ENCODE measurements around the gene FAM200C. TPM values are rescaled to one million over a fixed set of nuclear protein-coding genes. Genes with fewer than 3 reads are reported as not detected.

FAM200C gene
- total and polyA plus RNA-seq, 2 of the 8 experiments (the other 6 are each of a cell fraction or from before 2014, with no cell fraction given): 2.6 to 7.3 TPM

DNA sequence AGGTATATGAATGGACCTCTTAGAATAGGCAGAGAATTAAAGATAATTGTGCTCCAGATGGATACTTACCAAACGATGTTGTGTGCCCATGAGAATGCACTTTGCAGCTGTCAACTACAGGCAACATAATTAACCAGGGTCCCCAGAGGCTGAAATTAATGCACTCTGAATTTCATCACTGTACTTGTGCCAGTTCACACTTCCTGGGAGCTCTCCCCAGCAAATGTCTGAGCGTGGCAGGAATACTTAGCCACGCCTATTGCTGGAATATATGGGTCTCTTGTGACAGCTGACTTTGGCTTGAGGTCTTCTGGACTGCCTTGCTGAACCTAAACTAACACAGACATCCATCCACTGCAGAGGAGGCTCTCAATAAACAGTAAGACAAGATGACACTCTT lies 17.5 kb downstream of the FAM200C start:
- peaks cover 0 to 1% (median 0%) of the 10 kb centered on the region in 4 experiments; a peak in 1 of 7 replicates for H3K27me3 ChIP-seq (replicated peaks in 1 of 4; ENCODE audit: control insufficient read depth in 3 of 4, extremely low read depth in 1 of 4, insufficient read depth in 3 of 4, low read length in 3 of 4)
- no peak overlapping the region for H2AK5ac ChIP-seq (ENCODE audit: low read depth, low read length)
- FAIRE-seq: no peak
- ChIA-PET POLR2A (ENCODE audit: partially characterized antibody) (no interaction called here), CTCF (ENCODE audit: partially characterized antibody) (interaction anchor here (2.0 kb wide), 1 partner anchor 11 kb away, joined by 6 read pairs; no protein-coding TSS in a partner anchor)
- H3K9ac ChIP-seq (replicated peaks in 1 of 4; ENCODE audit: extremely low read depth in 1 of 4, low read depth in 3 of 4, low read length in 3 of 4): no peak overlapping the region
- no peak overlapping the region for H2BK120ac ChIP-seq (replicated peaks; ENCODE audit: low read depth, low read length)
- no peak overlapping the region for H3K18ac ChIP-seq (ENCODE audit: extremely low read depth, low read length)
- H4K20me1 ChIP-seq (replicated peaks in 1 of 2; ENCODE audit: control insufficient read depth in 1 of 2, insufficient read depth in 2 of 2, low read length in 2 of 2): no peaks in the 10 kb centered on the region
- H3K79me1 ChIP-seq (ENCODE audit: low read depth, low read length): no peaks in the 10 kb centered on the region
- H2AFZ ChIP-seq (ENCODE audit: low read length): no peak overlapping the region
- H3K79me2 ChIP-seq (ENCODE audit: control insufficient read depth in 1 of 2, insufficient read depth in 2 of 2, low read length in 2 of 2): no peaks in the 10 kb centered on the region
- H3K56ac ChIP-seq (replicated peaks; ENCODE audit: insufficient read length, low read depth, low read length): no peak overlapping the region
- H3K4me3 ChIP-seq (ENCODE audit: extremely low read depth in 1 of 4, insufficient read depth in 2 of 4, low read depth in 3 of 4, low read length in 4 of 4): no peak overlapping the region
- H3K4me1 ChIP-seq (replicated peaks in 1 of 4; ENCODE audit: control insufficient read depth in 3 of 4, insufficient read depth in 4 of 4, low read length in 3 of 4): no peaks in the 10 kb centered on the region
- H4K91ac ChIP-seq (replicated peaks; ENCODE audit: insufficient read length, low read length): no peak overlapping the region
- WGBS, 2 experiments (ENCODE audit: extremely low coverage in 1 of 2, insufficient coverage in 1 of 2, insufficient read length in 1 of 2, insufficient replicate concordance in 2 of 2, low coverage in 1 of 2, low lambda C conversion rate in 2 of 2, missing lambda C conversion rate in 1 of 2): 83% methylated on average over 3 of the region's 3 CpGs; no CpG with 5 or more reads in 1 of the 2 experiments
- no peak overlapping the region for H2BK5ac ChIP-seq (ENCODE audit: low read depth, low read length)
- no peak overlapping the region for H3K4me2 ChIP-seq (ENCODE audit: insufficient read depth in 1 of 2, low read depth in 2 of 2, low read length in 2 of 2)
- H2BK20ac ChIP-seq (ENCODE audit: low read length): no peak overlapping the region
- H3K23me2 ChIP-seq (ENCODE audit: low read depth, low read length): no peaks in the 10 kb centered on the region
- no peak overlapping the region for H4K5ac ChIP-seq (ENCODE audit: insufficient read length, low read depth, low read length)
- no peak overlapping the region for H4K8ac ChIP-seq (ENCODE audit: extremely low read depth, insufficient read depth, low read length)
- H2BK12ac ChIP-seq (ENCODE audit: low read depth, low read length): no peak overlapping the region
- no peak for DNase-seq (ENCODE audit: low read depth in 1 of 2, low spot score in 2 of 2)
- H3K23ac ChIP-seq (ENCODE audit: insufficient read length): no peak overlapping the region
- no peak overlapping the region for H2BK15ac ChIP-seq (ENCODE audit: low read length)
- H3K4ac ChIP-seq (replicated peaks; ENCODE audit: insufficient read length, low read depth, low read length): no peak overlapping the region
- no peaks in the 10 kb centered on the region for H3K9me3 ChIP-seq (ENCODE audit: insufficient read depth in 2 of 2, low read depth in 1 of 2, low read length in 1 of 2)
- H3K27ac ChIP-seq (ENCODE audit: low read depth, low read length): no peak overlapping the region
- no peak overlapping the region for H3K14ac ChIP-seq (ENCODE audit: insufficient read length)
- H3K36me3 ChIP-seq (ENCODE audit: control insufficient read depth in 2 of 4, insufficient read depth in 4 of 4, low read length in 3 of 4): no peaks in the 10 kb centered on the region
- TF ChIP-seq KDM1A (IDR thresholded peaks at IDR 0.05; ENCODE audit: borderline replicate concordance, low read length) (no peak), RFX5 (IDR thresholded peaks at IDR 0.05; ENCODE audit: borderline replicate concordance, low read depth, low read length) (no peak), EP300 (IDR thresholded peaks at IDR 0.05; ENCODE audit: borderline replicate concordance in 1 of 2, low read depth in 2 of 2, low read length in 2 of 2) (no peak), SIN3A (conservative IDR thresholded peaks at IDR 0.05 in 1 of 2, IDR thresholded peaks at IDR 0.05 in 1 of 2; ENCODE audit: low read depth in 1 of 2, low read length in 2 of 2) (no peak), CBX5 (IDR thresholded peaks at IDR 0.05; ENCODE audit: low read depth, low read length) (no peak), SAP30 (IDR thresholded peaks at IDR 0.05; ENCODE audit: insufficient read depth, insufficient replicate concordance, low read length) (no peak), RNF2 (IDR thresholded peaks at IDR 0.05; ENCODE audit: borderline replicate concordance, low read depth, low read length, missing control alignments, poor library complexity, severe bottlenecking) (no peak), BRCA1 (IDR thresholded peaks at IDR 0.05; ENCODE audit: low read depth, low read length) (no peak), KDM4A (IDR thresholded peaks at IDR 0.05; ENCODE audit: low read depth, low read length, severe bottlenecking) (no peak), CTBP2 (IDR thresholded peaks at IDR 0.05; ENCODE audit: borderline replicate concordance, insufficient read depth, insufficient read length, low read length) (no peak), RBBP5 (IDR thresholded peaks at IDR 0.05; ENCODE audit: borderline replicate concordance, low read depth, low read length) (no peak)
- TF ChIP-seq, protein P1, sequence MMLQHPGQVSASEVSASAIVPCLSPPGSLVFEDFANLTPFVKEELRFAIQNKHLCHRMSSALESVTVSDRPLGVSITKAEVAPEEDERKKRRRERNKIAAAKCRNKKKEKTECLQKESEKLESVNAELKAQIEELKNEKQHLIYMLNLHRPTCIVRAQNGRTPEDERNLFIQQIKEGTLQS (IDR thresholded peaks at IDR 0.05; ENCODE audit: insufficient read depth, low read depth, low read length): no peak

Data from H1 (cell line).